A549 (cell line): Measurements from ENCODE around the gene MBTPS2.

ENCODE experiments used
- EP300 ChIP-seq, 2 experiments: fragments of >200 bp; sonication (Bioruptor Twin); formaldehyde crosslinking; IDR thresholded peaks; 2 replicates in 1 of 2; 3 replicates in 1 of 2; pipeline ENCODE4 v1.6.1; 2016 to 2017
- USF2 ChIP-seq: fragments of 450-650 bp; IDR thresholded peaks from 2 replicates; pipeline ENCODE4 v1.6.1; 2014; ENCODE audit warnings: antibody characterized with exemption
- TF ChIP-seq, protein P1 (sequence below): fragments of >200 bp; sonication (Bioruptor Twin); formaldehyde crosslinking; IDR thresholded peaks from 3 replicates; pipeline ENCODE4 v1.5.1; 2016

- TF ChIP-seq EP300 (IDR thresholded peaks at IDR 0.05) (no peak), USF2 (no peak)
- TF ChIP-seq, protein P1, sequence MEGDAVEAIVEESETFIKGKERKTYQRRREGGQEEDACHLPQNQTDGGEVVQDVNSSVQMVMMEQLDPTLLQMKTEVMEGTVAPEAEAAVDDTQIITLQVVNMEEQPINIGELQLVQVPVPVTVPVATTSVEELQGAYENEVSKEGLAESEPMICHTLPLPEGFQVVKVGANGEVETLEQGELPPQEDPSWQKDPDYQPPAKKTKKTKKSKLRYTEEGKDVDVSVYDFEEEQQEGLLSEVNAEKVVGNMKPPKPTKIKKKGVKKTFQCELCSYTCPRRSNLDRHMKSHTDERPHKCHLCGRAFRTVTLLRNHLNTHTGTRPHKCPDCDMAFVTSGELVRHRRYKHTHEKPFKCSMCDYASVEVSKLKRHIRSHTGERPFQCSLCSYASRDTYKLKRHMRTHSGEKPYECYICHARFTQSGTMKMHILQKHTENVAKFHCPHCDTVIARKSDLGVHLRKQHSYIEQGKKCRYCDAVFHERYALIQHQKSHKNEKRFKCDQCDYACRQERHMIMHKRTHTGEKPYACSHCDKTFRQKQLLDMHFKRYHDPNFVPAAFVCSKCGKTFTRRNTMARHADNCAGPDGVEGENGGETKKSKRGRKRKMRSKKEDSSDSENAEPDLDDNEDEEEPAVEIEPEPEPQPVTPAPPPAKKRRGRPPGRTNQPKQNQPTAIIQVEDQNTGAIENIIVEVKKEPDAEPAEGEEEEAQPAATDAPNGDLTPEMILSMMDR = no peak
Measured at GRCh38 chrX:21905953-21906352, 66.5 kb downstream of the MBTPS2 start.
